ENCODE data around the gene IZUMO1R.

- TF ChIP-seq CTCF (IDR thresholded peaks at IDR 0.05 in 4 of 5, conservative IDR thresholded peaks at IDR 0.05 in 1 of 5) (no peak), POLR2A (IDR thresholded peaks at IDR 0.05) (no peak)
These were observed 39.1 kb downstream of the IZUMO1R start for GRCh38 chr11:94343495-94343894.
